OCI-LY7 (cell line): Measurements from ENCODE around the gene E4F1. TPM values are rescaled to one million over a fixed set of nuclear protein-coding genes. Genes with fewer than 3 reads are reported as not detected.

Experiments
- BruUV-seq: library from RNA; stranded (reverse); fragments of 400-500 nt; replicated peaks from 2 replicates; lab custom pipeline; 2021; lab: Mats Ljungman, UMichigan
- CTCF ChIA-PET: fragments of 300-600 bp; sonication (Branson Sonifier 250); formaldehyde crosslinking; loops from one replicate; lab custom pipeline; 2022; ENCODE audit warnings: antibody characterized with exemption; ENCODE audit not compliant: unreplicated experiment; lab: Charles Lee
- POLR2A ChIA-PET: fragments of 300-600 bp; sonication (Branson Sonifier 250); formaldehyde crosslinking; loops from one replicate; lab custom pipeline; 2022; ENCODE audit warnings: antibody characterized with exemption; lab: Charles Lee
- DNase-seq: peaks from one replicate; pipeline ENCODE4 v3.0.0-alpha.2; 2015; ENCODE audit warnings: low spot score
- H2AFZ ChIP-seq: fragments of 200-600 bp; sonication (generic), shearing (Covaris generic); 2 replicates; pipeline ENCODE4 v1.6.1; 2014; ENCODE audit warnings: mild to moderate bottlenecking, antibody characterized with exemption, low read length, moderate library complexity
- H3K27ac ChIP-seq: fragments of 200-600 bp; sonication (generic); 2 replicates; pipeline ENCODE4 v1.5.1; 2014; ENCODE audit warnings: mixed run types, low read depth, mild to moderate bottlenecking, moderate library complexity, low read length, inconsistent platforms; ENCODE audit not compliant: poor library complexity, severe bottlenecking
- H3K36me3 ChIP-seq: fragments of 200-600 bp; sonication (generic); 2 replicates; pipeline ENCODE4 v1.6.1; 2014; ENCODE audit warnings: mild to moderate bottlenecking, antibody characterized with exemption, low read length, moderate library complexity, mixed read lengths; ENCODE audit not compliant: insufficient read depth
- H3K4me1 ChIP-seq: fragments of 200-600 bp; sonication (generic); 2 replicates; pipeline ENCODE4 v1.5.1; 2014; ENCODE audit warnings: mild to moderate bottlenecking, low read length; ENCODE audit not compliant: insufficient read depth, poor library complexity, severe bottlenecking
- H3K4me2 ChIP-seq: fragments of 200-600 bp; sonication (generic); 2 replicates; pipeline ENCODE4 v1.6.1; 2014; ENCODE audit warnings: mild to moderate bottlenecking, low read length
- H3K4me3 ChIP-seq: fragments of 200-600 bp; sonication (generic); 2 replicates; pipeline ENCODE4 v1.5.1; 2014; ENCODE audit warnings: mild to moderate bottlenecking, low read depth, low read length; ENCODE audit not compliant: poor library complexity, severe bottlenecking
- H3K79me2 ChIP-seq: fragments of 200-600 bp; sonication (generic); 2 replicates; pipeline ENCODE4 v1.6.1; 2016; ENCODE audit warnings: low read depth, mild to moderate bottlenecking, low read length, moderate library complexity, mixed read lengths; ENCODE audit not compliant: insufficient read depth
- H3K9me2 ChIP-seq: fragments of 200-600 bp; sonication (generic); 2 replicates; pipeline ENCODE4 v1.6.1; 2016; ENCODE audit warnings: mild to moderate bottlenecking, low read length, mixed read lengths; ENCODE audit not compliant: insufficient read depth
- H3K9me3 ChIP-seq: fragments of 200-600 bp; sonication (generic); 2 replicates; pipeline ENCODE4 v1.6.1; 2014; ENCODE audit warnings: mild to moderate bottlenecking, mixed run types, low read length, mixed read lengths
- H4K20me1 ChIP-seq: fragments of 200-600 bp; sonication (generic); 2 replicates; pipeline ENCODE4 v1.6.1; 2014; ENCODE audit warnings: mild to moderate bottlenecking, antibody characterized with exemption, low read length, moderate library complexity, mixed read lengths; ENCODE audit not compliant: insufficient read depth
- EZH2phosphoT487 ChIP-seq: fragments of 200-600 bp; sonication (generic); IDR thresholded peaks from 2 replicates; pipeline ENCODE4 v1.6.1; 2018; ENCODE audit warnings: low read depth, borderline replicate concordance, mild to moderate bottlenecking, mixed run types, antibody characterized with exemption, low read length, moderate library complexity, mixed read lengths
- intact Hi-C: fragments of 100-400 bp; cut with micrococcal nuclease; formaldehyde crosslinking; loops from one replicate; pipeline ENCODE4 v1.10.0; 2022; ENCODE audit not compliant: unreplicated experiment
- total RNA-seq, 2 experiments: library from RNA; depleted of rRNA in 1 of 2; stranded (reverse); fragments of >200 nt in 1 of 2; shearing (Covaris generic) in 1 of 2; gene quantifications; 2 replicates each; pipeline ENCODE4 v1.2.3, GENCODE V29; 2014 to 2022
- TF ChIP-seq, protein P1 (sequence below): fragments of 200-600 bp; sonication (generic); conservative IDR thresholded peaks from 2 replicates; pipeline ENCODE4 v1.5.1; 2014; ENCODE audit warnings: mild to moderate bottlenecking, antibody characterized with exemption, low read length, moderate library complexity, mixed read lengths

E4F1 gene
- total RNA-seq, 2 experiments from 2014 or later, result 42.3 to 59.6 TPM

DNA sequence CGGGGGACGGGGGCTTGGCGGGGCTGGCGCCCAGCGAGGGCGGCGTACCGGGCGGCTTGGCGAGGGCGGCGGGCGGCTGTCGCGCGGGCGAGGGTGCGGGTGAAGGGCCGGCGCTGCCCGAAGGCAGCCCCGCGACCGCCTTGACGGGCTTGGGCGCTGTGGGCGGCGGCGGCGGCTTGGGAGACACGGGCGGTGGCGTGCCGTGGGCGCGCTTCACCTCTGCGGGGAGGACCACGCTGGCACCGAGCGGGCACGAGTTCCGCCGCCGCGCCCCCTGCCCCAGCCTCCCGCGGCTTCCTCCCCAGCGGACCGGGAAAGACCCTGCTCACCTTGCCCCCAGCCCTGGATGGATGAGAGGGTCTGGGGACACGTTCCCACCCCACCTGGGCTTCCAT is 44.3 kb upstream of the E4F1 start:
- intact Hi-C loops, result no loop called here
- no peaks in the 10 kb centered on the region for H3K9me3 ChIP-seq
- no peak for DNase-seq
- H3K79me2 ChIP-seq, result no peaks in the 10 kb centered on the region
- H3K36me3 ChIP-seq, result peaks cover 56% of the 10 kb centered on the region
- H2AFZ ChIP-seq, result no peak overlapping the region
- H3K4me2 ChIP-seq, result no peak overlapping the region
- CTCF ChIA-PET, result no interaction called here
- BruUV-seq, result no TSS peak
- POLR2A ChIA-PET, result no interaction called here
- no peaks in the 10 kb centered on the region for H4K20me1 ChIP-seq
- TF ChIP-seq, protein P1, sequence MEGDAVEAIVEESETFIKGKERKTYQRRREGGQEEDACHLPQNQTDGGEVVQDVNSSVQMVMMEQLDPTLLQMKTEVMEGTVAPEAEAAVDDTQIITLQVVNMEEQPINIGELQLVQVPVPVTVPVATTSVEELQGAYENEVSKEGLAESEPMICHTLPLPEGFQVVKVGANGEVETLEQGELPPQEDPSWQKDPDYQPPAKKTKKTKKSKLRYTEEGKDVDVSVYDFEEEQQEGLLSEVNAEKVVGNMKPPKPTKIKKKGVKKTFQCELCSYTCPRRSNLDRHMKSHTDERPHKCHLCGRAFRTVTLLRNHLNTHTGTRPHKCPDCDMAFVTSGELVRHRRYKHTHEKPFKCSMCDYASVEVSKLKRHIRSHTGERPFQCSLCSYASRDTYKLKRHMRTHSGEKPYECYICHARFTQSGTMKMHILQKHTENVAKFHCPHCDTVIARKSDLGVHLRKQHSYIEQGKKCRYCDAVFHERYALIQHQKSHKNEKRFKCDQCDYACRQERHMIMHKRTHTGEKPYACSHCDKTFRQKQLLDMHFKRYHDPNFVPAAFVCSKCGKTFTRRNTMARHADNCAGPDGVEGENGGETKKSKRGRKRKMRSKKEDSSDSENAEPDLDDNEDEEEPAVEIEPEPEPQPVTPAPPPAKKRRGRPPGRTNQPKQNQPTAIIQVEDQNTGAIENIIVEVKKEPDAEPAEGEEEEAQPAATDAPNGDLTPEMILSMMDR, result no peak
- no peak for TF ChIP-seq EZH2phosphoT487
- no peaks in the 10 kb centered on the region for H3K4me1 ChIP-seq
- H3K4me3 ChIP-seq, result no peak overlapping the region
- H3K9me2 ChIP-seq, result no peaks in the 10 kb centered on the region
- H3K27ac ChIP-seq, result no peak overlapping the region

DNA sequence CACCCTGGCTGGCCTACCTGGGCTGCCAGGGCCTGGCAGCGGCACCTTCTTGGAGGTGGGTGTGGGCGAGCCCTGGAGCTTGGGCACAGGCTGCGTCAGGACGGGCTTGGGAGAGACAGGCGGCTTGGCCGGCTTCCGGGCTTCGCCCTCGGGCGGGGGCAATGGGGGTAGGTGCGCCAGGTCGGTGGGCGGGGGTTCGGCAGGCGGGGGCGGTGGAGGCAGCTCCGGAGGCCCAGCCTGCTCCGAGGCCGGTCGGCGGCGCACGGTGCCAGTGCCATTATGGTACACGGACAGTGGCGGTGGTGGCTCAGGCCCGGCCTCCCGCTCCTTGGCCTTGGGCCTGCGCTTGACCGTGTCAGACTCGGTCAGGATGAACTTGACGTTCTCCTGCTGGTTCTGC is 43.8 kb upstream of the E4F1 start:
- Histone ChIP-seq H2AFZ (no peak overlapping the region), H3K4me2 (no peak overlapping the region), H3K4me3 (no peak overlapping the region), H3K79me2 (no peaks in the 10 kb centered on the region), H4K20me1 (no peaks in the 10 kb centered on the region), H3K27ac (no peak overlapping the region), H3K36me3 (peaks cover 51% of the 10 kb centered on the region), H3K9me3 (no peaks in the 10 kb centered on the region), H3K9me2 (no peaks in the 10 kb centered on the region), H3K4me1 (no peaks in the 10 kb centered on the region)
- intact Hi-C loops, result no loop called here
- ChIA-PET CTCF (no interaction called here), POLR2A (no interaction called here)
- TF ChIP-seq, protein P1, result no peak
- TF ChIP-seq EZH2phosphoT487, result no peak
- DNase-seq, result no peak
- no TSS peak for BruUV-seq

- no peaks in the 10 kb centered on the region for H3K9me3 ChIP-seq
- no peaks in the 10 kb centered on the region for H3K9me2 ChIP-seq
- POLR2A ChIA-PET, result no interaction called here
- no peak overlapping the region for H3K4me2 ChIP-seq
- intact Hi-C loops, result no loop called here
- no peak for DNase-seq
- no peak overlapping the region for H2AFZ ChIP-seq
- H3K4me3 ChIP-seq, result no peak overlapping the region
- no peaks in the 10 kb centered on the region for H3K79me2 ChIP-seq
- TF ChIP-seq EZH2phosphoT487, result no peak
- peaks cover 42% of the 10 kb centered on the region for H3K36me3 ChIP-seq
- H3K4me1 ChIP-seq, result no peaks in the 10 kb centered on the region
- H4K20me1 ChIP-seq, result no peaks in the 10 kb centered on the region
- BruUV-seq, result no TSS peak
- H3K27ac ChIP-seq, result no peak overlapping the region
- CTCF ChIA-PET, result no interaction called here
These were observed 42.9 kb upstream of the E4F1 start for GRCh38 chr16:2180461-2180860.
